ENCODE measurements around the gene PRR18. TPM values are rescaled to one million over a fixed set of nuclear protein-coding genes. Genes with fewer than 3 reads are reported as not detected.

Gene PRR18
- polyA plus RNA-seq, 3 donors from 2014 or later: not detected

DNA sequence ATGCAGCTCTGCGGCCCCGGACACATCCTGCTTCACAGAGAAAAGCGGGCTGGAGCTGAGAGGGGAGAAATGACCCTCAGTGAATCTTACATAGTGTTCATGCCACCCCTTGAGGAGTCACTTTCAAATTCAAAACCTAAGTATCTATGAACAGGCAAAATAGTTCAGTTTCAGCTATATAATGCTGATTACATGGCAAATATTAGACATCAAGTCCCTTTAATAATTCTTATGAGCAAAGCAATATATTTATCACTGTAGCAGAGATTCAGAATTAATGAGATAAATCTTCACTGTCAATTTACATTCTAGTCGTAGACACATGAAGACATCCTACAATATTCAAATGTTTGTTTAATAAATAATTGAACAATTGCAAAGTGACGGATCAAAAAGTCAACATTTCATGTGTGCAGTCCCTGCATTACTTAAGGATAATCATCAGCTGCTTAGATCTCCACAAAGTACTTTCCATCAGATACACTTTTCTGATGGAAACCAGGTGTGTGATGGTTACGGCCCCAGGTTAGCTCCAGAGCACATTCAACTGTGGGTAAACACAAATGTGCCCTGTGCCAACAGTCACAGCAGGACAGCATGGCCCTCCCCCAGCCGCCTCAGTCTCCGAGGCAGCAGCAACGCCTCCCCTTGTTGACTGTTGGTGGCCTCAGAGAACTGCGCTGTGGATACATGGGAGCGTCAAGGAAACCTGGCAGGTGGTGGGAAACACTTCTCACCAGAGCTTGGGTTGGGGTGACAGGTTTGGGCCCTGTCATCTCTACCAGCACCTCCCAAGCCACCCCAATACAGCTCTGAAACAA lies 787 bp upstream of the PRR18 start:
- no peak overlapping the region for H3K27ac Mint-ChIP-seq
- peak overlapping the region in 4 of 5 donors; percentile 8 to 50 (median 34) for H3K4me3 Mint-ChIP-seq
- peaks cover 8 to 28% (median 13%) of the 10 kb centered on the region in 3 donors for H3K27me3 Mint-ChIP-seq (ENCODE audit: low read depth in 3 of 3)
- H3K9me3 Mint-ChIP-seq: no peaks in the 10 kb centered on the region
- DNase-seq: no peak
- peaks cover 0 to 4% (median 0%) of the 10 kb centered on the region in 3 donors for H3K36me3 Mint-ChIP-seq
- H3K4me1 Mint-ChIP-seq: peaks cover 3 to 6% of the 10 kb centered on the region in 2 donors

GRCh38 chr6:166307082-166308032 lies 835 bp downstream of the PRR18 start:
- Mint-ChIP-seq H3K4me3 (peak overlapping the region in 1 of 5 donors; percentile 59), H3K4me1 (peaks cover 3 to 6% of the 10 kb centered on the region in 2 donors), H3K36me3 (peaks cover 0 to 4% (median 0%) of the 10 kb centered on the region in 3 donors), H3K9me3 (no peaks in the 10 kb centered on the region), H3K27ac (no peak overlapping the region), H3K27me3 (ENCODE audit: low read depth in 3 of 3) (peaks cover 8 to 32% (median 15%) of the 10 kb centered on the region in 3 donors)
- DNase-seq: no peak

DNA sequence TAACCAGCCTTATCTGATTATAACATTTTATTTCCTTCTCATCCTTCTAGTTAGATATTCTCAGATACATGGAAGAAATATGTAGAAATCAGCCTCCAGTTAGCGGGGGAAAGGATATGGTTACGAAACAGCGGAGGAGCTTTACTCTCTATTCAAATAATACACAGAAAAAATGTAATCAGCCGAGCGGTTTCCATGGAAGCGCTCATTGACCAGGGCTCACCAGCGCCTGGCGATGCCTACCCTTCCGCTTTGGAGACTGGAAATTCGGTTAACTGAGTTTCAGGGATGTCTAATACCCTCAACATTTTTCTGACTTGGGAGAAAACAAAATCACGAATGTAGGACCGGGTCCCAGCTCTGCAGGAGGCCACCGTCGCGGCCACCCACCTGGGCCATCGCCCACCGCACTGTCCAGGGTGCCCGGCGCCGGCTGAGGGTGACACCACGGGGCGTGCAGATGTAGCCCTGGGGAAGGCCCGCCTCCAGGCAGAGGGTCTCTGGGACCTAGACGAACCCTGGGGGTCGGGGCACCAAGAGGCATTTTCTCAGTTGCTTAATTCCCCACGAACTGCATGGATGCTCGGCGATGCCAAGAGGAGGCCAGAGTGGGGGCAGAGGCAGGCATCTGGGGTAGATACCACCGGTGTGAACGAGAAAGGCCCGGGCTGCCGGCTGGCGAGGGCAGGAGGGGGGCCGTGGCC lies 1.7 kb downstream of the PRR18 start:
- H3K27ac Mint-ChIP-seq: no peak overlapping the region

GRCh38 chr6:166305562-166306117 lies 2.6 kb downstream of the PRR18 start:
- peaks cover 3 to 6% of the 10 kb centered on the region in 2 donors for H3K4me1 Mint-ChIP-seq
- H3K27ac Mint-ChIP-seq: no peak overlapping the region
- peaks cover 0 to 4% (median 0%) of the 10 kb centered on the region in 3 donors for H3K36me3 Mint-ChIP-seq
- H3K4me3 Mint-ChIP-seq: peak overlapping the region in 4 of 5 donors; percentile 22 to 64 (median 45)
- DNase-seq: no peak
- H3K9me3 Mint-ChIP-seq: peaks cover 0 to 1% (median 0%) of the 10 kb centered on the region in 6 donors
- peaks cover 8 to 32% (median 15%) of the 10 kb centered on the region in 3 donors for H3K27me3 Mint-ChIP-seq (ENCODE audit: low read depth in 3 of 3)

More for the DNA sequence above, 1.7 kb downstream of the PRR18 start:
- peak overlapping the region; percentile 15 to 66 (median 62) for H3K4me3 Mint-ChIP-seq
- no peaks in the 10 kb centered on the region for H3K9me3 Mint-ChIP-seq
- peaks cover 8 to 32% (median 15%) of the 10 kb centered on the region in 3 donors for H3K27me3 Mint-ChIP-seq (ENCODE audit: low read depth in 3 of 3)
- H3K36me3 Mint-ChIP-seq: peaks cover 0 to 4% (median 0%) of the 10 kb centered on the region in 3 donors
- peaks cover 3 to 6% of the 10 kb centered on the region in 2 donors for H3K4me1 Mint-ChIP-seq
- DNase-seq: no peak

DNA sequence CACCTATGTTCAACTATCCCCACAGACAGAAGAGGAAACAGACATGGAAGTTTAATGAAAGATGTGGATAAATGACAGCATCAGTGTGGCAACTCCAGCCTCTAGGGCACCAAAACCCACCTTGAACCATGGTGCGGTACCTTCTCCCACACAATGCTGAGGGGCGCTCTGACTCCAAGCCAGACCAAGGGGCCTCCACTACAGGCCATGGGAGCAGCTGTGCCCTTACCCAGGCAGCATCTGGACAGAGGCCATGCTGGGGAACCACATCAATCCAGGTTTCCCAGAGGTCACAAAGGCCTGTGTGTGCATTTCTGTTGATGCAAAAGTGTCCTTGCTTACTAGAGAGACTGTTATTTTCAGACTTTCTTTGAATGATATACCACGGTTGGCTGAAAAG lies 4.1 kb downstream of the PRR18 start:
- Mint-ChIP-seq H3K4me1 (peaks cover 3 to 6% of the 10 kb centered on the region in 2 donors), H3K4me3 (no peak overlapping the region), H3K27ac (no peak overlapping the region), H3K27me3 (ENCODE audit: low read depth in 3 of 3) (peaks cover 7 to 26% (median 11%) of the 10 kb centered on the region in 3 donors), H3K9me3 (peaks cover 0 to 1% (median 0%) of the 10 kb centered on the region in 6 donors), H3K36me3 (peaks cover 0 to 4% (median 0%) of the 10 kb centered on the region in 3 donors)
- no peak for DNase-seq

DNA sequence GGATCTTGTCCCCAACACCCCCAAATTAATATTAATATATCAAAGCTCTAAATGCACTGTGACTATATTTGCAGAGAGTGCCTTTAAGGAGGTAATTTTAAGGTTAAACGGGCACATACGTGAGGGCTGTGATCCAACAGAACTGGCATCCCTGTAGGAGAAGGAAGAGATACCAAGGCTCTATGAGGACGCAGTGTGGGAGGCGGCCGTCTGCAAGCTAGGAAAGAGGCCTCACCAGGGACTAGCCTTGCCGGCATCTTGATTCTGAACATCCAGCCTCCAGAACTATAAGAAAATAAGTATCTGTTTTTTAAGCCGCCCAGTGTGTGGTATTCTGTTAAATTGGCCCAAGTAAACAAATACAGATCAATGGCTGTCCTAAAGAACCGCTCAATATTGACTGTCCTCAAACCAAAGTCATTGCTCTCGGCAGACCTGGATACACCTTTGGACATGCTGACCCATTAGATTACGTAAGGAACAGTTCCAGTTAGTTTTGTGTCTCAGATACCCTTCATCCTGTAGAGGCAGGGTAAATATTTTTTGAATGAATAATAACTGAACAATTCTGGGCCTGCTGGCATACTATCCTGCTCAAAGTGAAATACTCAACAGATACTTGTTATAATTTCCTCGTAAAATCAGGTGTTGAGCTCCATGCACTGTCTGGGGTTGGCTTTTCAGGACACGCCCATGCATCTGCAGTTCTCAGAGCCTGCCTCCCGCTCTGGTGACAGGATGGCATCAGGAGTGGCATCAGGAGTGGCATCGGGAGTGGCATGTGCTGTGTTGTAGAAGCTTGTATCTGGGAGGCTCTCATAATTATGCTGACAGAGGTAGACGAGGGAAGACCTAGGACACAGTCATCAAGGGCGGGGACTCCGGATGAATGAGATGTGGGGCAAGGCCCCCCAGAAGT lies 6.3 kb downstream of the PRR18 start:
- Mint-ChIP-seq H3K9me3 (peaks cover 0 to 1% (median 0%) of the 10 kb centered on the region in 6 donors), H3K36me3 (no peaks in the 10 kb centered on the region), H3K4me1 (peaks cover 3 to 6% of the 10 kb centered on the region in 2 donors), H3K27me3 (ENCODE audit: low read depth in 3 of 3) (peaks cover 8 to 29% (median 11%) of the 10 kb centered on the region in 3 donors), H3K4me3 (no peak overlapping the region), H3K27ac (peak overlapping the region in 1 of 6 donors; percentile 46)
- DNase-seq: no peak

- peaks cover 0 to 1% (median 0%) of the 10 kb centered on the region in 6 donors for H3K9me3 Mint-ChIP-seq
- no peaks in the 10 kb centered on the region for H3K4me1 Mint-ChIP-seq
- no peak overlapping the region for H3K4me3 Mint-ChIP-seq
- no peaks in the 10 kb centered on the region for H3K36me3 Mint-ChIP-seq
- H3K27ac Mint-ChIP-seq: no peak overlapping the region
- H3K27me3 Mint-ChIP-seq (ENCODE audit: low read depth in 3 of 3): peaks cover 3 to 20% (median 7%) of the 10 kb centered on the region in 3 donors
- no peak for DNase-seq
Measured at GRCh38 chr6:166300357-166300987, 7.7 kb downstream of the PRR18 start.

GRCh38 chr6:166297606-166298005 lies 10.6 kb downstream of the PRR18 start:
- peaks cover 4 to 7% (median 5%) of the 10 kb centered on the region in 3 donors for H3K27me3 Mint-ChIP-seq (ENCODE audit: low read depth in 3 of 3)
- no peak overlapping the region for H3K27ac Mint-ChIP-seq
- no peaks in the 10 kb centered on the region for H3K36me3 Mint-ChIP-seq
- peaks cover 0 to 1% (median 0%) of the 10 kb centered on the region in 6 donors for H3K9me3 Mint-ChIP-seq
- no peak overlapping the region for H3K4me3 Mint-ChIP-seq
- H3K4me1 Mint-ChIP-seq: no peaks in the 10 kb centered on the region
- no peak for DNase-seq

GRCh38 chr6:166296035-166296883 lies 11.9 kb downstream of the PRR18 start:
- H3K4me1 Mint-ChIP-seq: no peaks in the 10 kb centered on the region
- no peak overlapping the region for H3K27ac Mint-ChIP-seq
- DNase-seq: no peak
- H3K27me3 Mint-ChIP-seq (ENCODE audit: low read depth in 3 of 3): peaks cover 4 to 7% (median 7%) of the 10 kb centered on the region in 3 donors
- no peaks in the 10 kb centered on the region for H3K36me3 Mint-ChIP-seq
- H3K9me3 Mint-ChIP-seq: peaks cover 0 to under 1% (median 0%) of the 10 kb centered on the region in 6 donors
- H3K4me3 Mint-ChIP-seq: no peak overlapping the region

- no peak for DNase-seq
- Mint-ChIP-seq H3K27me3 (ENCODE audit: low read depth in 3 of 3) (peaks cover 4 to 7% (median 7%) of the 10 kb centered on the region in 3 donors), H3K4me3 (no peak overlapping the region), H3K27ac (no peak overlapping the region), H3K4me1 (no peaks in the 10 kb centered on the region), H3K36me3 (no peaks in the 10 kb centered on the region), H3K9me3 (no peaks in the 10 kb centered on the region)
Measured at GRCh38 chr6:166293731-166294584, 14.2 kb downstream of the PRR18 start.

Data from immature natural killer cell (primary cell).